ENCODE results near the gene CD209. TPM values are rescaled to one million over a fixed set of nuclear protein-coding genes. Genes with fewer than 3 reads are reported as not detected.
A peak's percentile ranks its signal among the peaks of the same experiment; 100 is the strongest.

Gene CD209
- total RNA-seq, 6 donors from 2014 or later, result 0.55 to 14.8 (median 1.7) TPM

GRCh38 chr19:7703332-7703731 lies 44.0 kb downstream of the CD209 start:
- DNase-seq, result peak in 1 of 2 donors; percentile 36
- Histone ChIP-seq H3K9me3 (no peaks in the 10 kb centered on the region), H3K36me3 (no peaks in the 10 kb centered on the region), H3K27ac (no peak overlapping the region), H3K4me1 (peaks cover 4 to 21% (median 19%) of the 10 kb centered on the region in 4 donors), H3K4me3 (no peak overlapping the region), H3K27me3 (peaks cover 0 to 4% (median 0%) of the 10 kb centered on the region in 4 donors)
- ATAC-seq (ENCODE audit: low FRiP score in 2 of 2), result no peak
- 77 to 80% methylated on average over 8 of the region's 8 CpGs for WGBS, 2 donors
- no peak for TF ChIP-seq CTCF (IDR thresholded peaks at IDR 0.05)
- TF ChIP-seq POLR2A (IDR thresholded peaks at IDR 0.05), result no peak
- no peak for TF ChIP-seq EP300 (IDR thresholded peaks at IDR 0.05)
- TF ChIP-seq POLR2AphosphoS5 (IDR thresholded peaks at IDR 0.05), result no peak

GRCh38 chr19:7701654-7702457 lies 45.5 kb downstream of the CD209 start, which contains the start of gene FCER2:
Gene FCER2 (minus strand): TSS chr19:7702131. CDS start chr19:7699760, 2,371 bp downstream.
- H3K9me3 ChIP-seq, result no peaks in the 10 kb centered on the region
- H3K27me3 ChIP-seq, result peaks cover 0 to 7% (median 2%) of the 10 kb centered on the region in 4 donors
- DNase-seq (no peak), ATAC-seq (ENCODE audit: low FRiP score in 2 of 2) (no peak)
- H3K27ac ChIP-seq, result no peak within 1 kb of the TSS
- H3K36me3 ChIP-seq, result no peaks in the 10 kb centered on the region
- 62 to 63% methylated on average over 19 to 20 of the region's 20 CpGs for WGBS, 2 donors
- H3K4me1 ChIP-seq, result peaks cover 0 to 13% (median 10%) of the 10 kb centered on the region in 4 donors
- no peak within 1 kb of the TSS for H3K4me3 ChIP-seq
- TF ChIP-seq EP300 (IDR thresholded peaks at IDR 0.05) (no peak), POLR2AphosphoS5 (IDR thresholded peaks at IDR 0.05) (no peak), CTCF (IDR thresholded peaks at IDR 0.05) (no peak), POLR2A (IDR thresholded peaks at IDR 0.05) (no peak)

GRCh38 chr19:7701049-7701653 lies 46.2 kb downstream of the CD209 start:
- TF ChIP-seq POLR2AphosphoS5 (IDR thresholded peaks at IDR 0.05) (no peak), CTCF (IDR thresholded peaks at IDR 0.05) (no peak), EP300 (IDR thresholded peaks at IDR 0.05) (no peak), POLR2A (IDR thresholded peaks at IDR 0.05) (no peak)
- H3K27ac ChIP-seq, result no peak overlapping the region
- H3K27me3 ChIP-seq, result peaks cover 0 to 7% (median 2%) of the 10 kb centered on the region in 4 donors
- no peaks in the 10 kb centered on the region for H3K9me3 ChIP-seq
- WGBS, 2 donors, result 94 to 95% methylated on average over 4 to 12 of the region's 12 CpGs
- peaks cover 0 to 10% (median 5%) of the 10 kb centered on the region in 4 donors for H3K4me1 ChIP-seq
- DNase-seq, result peak in 1 of 2 donors; percentile 32
- H3K36me3 ChIP-seq, result no peaks in the 10 kb centered on the region
- ATAC-seq (ENCODE audit: low FRiP score in 2 of 2), result no peak
- H3K4me3 ChIP-seq, result no peak overlapping the region

GRCh38 chr19:7699417-7700401 lies 47.6 kb downstream of the CD209 start:
- WGBS, 2 donors, result 59 to 61% methylated on average over 15 of the region's 15 CpGs
- no peak for DNase-seq
- peaks cover 0 to 7% (median 2%) of the 10 kb centered on the region in 4 donors for H3K27me3 ChIP-seq

More at GRCh38 chr19:7699417-7700401, 47.6 kb downstream of the CD209 start:
- no peaks in the 10 kb centered on the region for H3K4me1 ChIP-seq
- H3K9me3 ChIP-seq, result no peaks in the 10 kb centered on the region
- no peak for ATAC-seq (ENCODE audit: low FRiP score in 2 of 2)
- no peak overlapping the region for H3K4me3 ChIP-seq
- no peaks in the 10 kb centered on the region for H3K36me3 ChIP-seq
- no peak overlapping the region for H3K27ac ChIP-seq
- TF ChIP-seq EP300 (IDR thresholded peaks at IDR 0.05) (no peak), POLR2A (IDR thresholded peaks at IDR 0.05) (no peak), POLR2AphosphoS5 (IDR thresholded peaks at IDR 0.05) (no peak), CTCF (IDR thresholded peaks at IDR 0.05) (no peak)

All from upper lobe of left lung (tissue), 6 donors.